Iris pigment epithelial cell (primary cell): Measurements from ENCODE around the gene FLCN.
"Not testable (repeated sequence)": the region's sequence is repeated elsewhere in the genome, so short reads cannot be mapped to it uniquely, and the experiment has no call there.

Source experiments
- DNase-seq: peaks from one replicate; pipeline ENCODE4 v3.0.0-alpha.2; 2011; ENCODE audit warnings: low read depth

FLCN gene

GRCh38 chr17:17237026-17237799 lies at the start of gene FLCN:
FLCN (minus strand) TSS chr17:17237168; CDS start chr17:17228137, 9,031 bp downstream.
- DNase-seq = peak; percentile 85

GRCh38 chr17:17285951-17286350 lies 49.0 kb upstream of the FLCN start:
- DNase-seq = no peak

- DNase-seq = peak; percentile 97
These were observed 43.9 kb upstream of the FLCN start, which contains the start of gene COPS3 for GRCh38 chr17:17280613-17281549. COPS3 (minus strand) TSS chr17:17281246; CDS start chr17:17281186, 60 bp downstream.

GRCh38 chr17:17279316-17279715 lies 42.3 kb upstream of the FLCN start:
- DNase-seq = no peak

- not testable (repeated sequence) for DNase-seq
These were observed 40.5 kb upstream of the FLCN start for GRCh38 chr17:17277431-17277830.

GRCh38 chr17:17275971-17276370 lies 39.0 kb upstream of the FLCN start:
- no peak for DNase-seq

- DNase-seq = no peak
These were observed 33.2 kb upstream of the FLCN start for GRCh38 chr17:17269926-17270773.

GRCh38 chr17:17264430-17264829 lies 27.5 kb upstream of the FLCN start:
- no peak for DNase-seq

GRCh38 chr17:17258998-17259397 lies 22.0 kb upstream of the FLCN start:
- DNase-seq = no peak

- no peak for DNase-seq
These were observed 21.0 kb upstream of the FLCN start for GRCh38 chr17:17258011-17258410.

GRCh38 chr17:17256316-17256715 lies 19.3 kb upstream of the FLCN start:
- DNase-seq = no peak

GRCh38 chr17:17255689-17256088 lies 18.7 kb upstream of the FLCN start:
- DNase-seq = not testable (repeated sequence)

GRCh38 chr17:17254036-17254435 lies 17.1 kb upstream of the FLCN start:
- peak; percentile 50 for DNase-seq

GRCh38 chr17:17253406-17253805 lies 16.4 kb upstream of the FLCN start:
- no peak for DNase-seq

GRCh38 chr17:17252149-17252661 lies 15.2 kb upstream of the FLCN start:
- no peak for DNase-seq

- DNase-seq = no peak
These were observed 9.9 kb upstream of the FLCN start for GRCh38 chr17:17246879-17247278.

- no peak for DNase-seq
These were observed 6.2 kb upstream of the FLCN start for GRCh38 chr17:17243163-17243562.

- no peak for DNase-seq
These were observed 5.3 kb upstream of the FLCN start for GRCh38 chr17:17242246-17242645.

- DNase-seq = no peak
These were observed 4.7 kb upstream of the FLCN start for GRCh38 chr17:17241656-17242055.

GRCh38 chr17:17239832-17240231 lies 2.9 kb upstream of the FLCN start:
- no peak for DNase-seq

GRCh38 chr17:17236295-17237025 lies 508 bp downstream of the FLCN start:
- DNase-seq = peak; percentile 28
